Keratinocyte (primary cell): ENCODE results near the gene EIF4E1B. TPM values are rescaled to one million over a fixed set of nuclear protein-coding genes. Genes with fewer than 3 reads are reported as not detected.

Experiments used
- DNase-seq: peaks from one replicate; pipeline ENCODE4 v3.0.0-alpha.2; 2011; ENCODE audit warnings: low read depth, missing footprints, low spot score
- FAIRE-seq: peaks from 2 replicates; lab custom pipeline; 2011; peaks lifted over from hg19 to GRCh38; lab: Jason Lieb, UNC
- H2AFZ ChIP-seq: 2 replicates; pipeline ENCODE4 v1.6.0; 2012; ENCODE audit warnings: low read length, control low read depth, inconsistent platforms; ENCODE audit not compliant: control insufficient read depth
- H3K27ac ChIP-seq: 2 replicates; pipeline ENCODE4 v1.5.1; 2011; ENCODE audit warnings: low read length; ENCODE audit not compliant: control insufficient read depth, insufficient read depth
- H3K27me3 ChIP-seq: 3 replicates; pipeline ENCODE4 v1.6.0; 2011; ENCODE audit warnings: low read length; ENCODE audit not compliant: control insufficient read depth, insufficient read depth; ENCODE audit errors: extremely low read depth
- H3K36me3 ChIP-seq, 2 experiments: 2 replicates in 1 of 2; 3 replicates in 1 of 2; pipeline ENCODE4 v1.5.1; 2011; ENCODE audit warnings: low read length in 2 of 2, mild to moderate bottlenecking in 1 of 2; ENCODE audit not compliant: control insufficient read depth in 2 of 2, insufficient read depth in 2 of 2; ENCODE audit errors: extremely low read depth in 1 of 2
- H3K4me1 ChIP-seq: 3 replicates; pipeline ENCODE4 v1.5.1; 2011; ENCODE audit warnings: low read length; ENCODE audit not compliant: control insufficient read depth, insufficient read depth; ENCODE audit errors: extremely low read depth
- H3K4me2 ChIP-seq: 3 replicates; pipeline ENCODE4 v1.6.0; 2011; ENCODE audit warnings: low read depth, low read length; ENCODE audit not compliant: control insufficient read depth, insufficient read depth; ENCODE audit errors: extremely low read depth
- H3K4me3 ChIP-seq, 3 experiments: fragments of 200-600 bp in 1 of 3; sonication (generic) in 1 of 3; 2 replicates in 2 of 3; 3 replicates in 1 of 3; pipeline ENCODE4 v1.5.1; 2011 to 2016; ENCODE audit warnings: low read length in 3 of 3, mild to moderate bottlenecking in 3 of 3, control low read depth in 2 of 3, inconsistent platforms in 1 of 3, low read depth in 1 of 3, mixed read lengths in 1 of 3, mixed run types in 1 of 3, moderate library complexity in 1 of 3; ENCODE audit not compliant: control insufficient read depth in 2 of 3, insufficient read depth in 2 of 3; ENCODE audit errors: extremely low read depth in 1 of 3
- H3K79me2 ChIP-seq: 2 replicates; pipeline ENCODE4 v1.6.0; 2012; ENCODE audit warnings: low read length; ENCODE audit not compliant: control insufficient read depth, insufficient read depth
- H3K9ac ChIP-seq: 3 replicates; pipeline ENCODE4 v1.6.0; 2011; ENCODE audit warnings: low read length; ENCODE audit not compliant: control insufficient read depth, insufficient read depth; ENCODE audit errors: extremely low read depth
- H3K9me1 ChIP-seq: 3 replicates; pipeline ENCODE4 v1.6.0; 2011; ENCODE audit warnings: low read length; ENCODE audit not compliant: control insufficient read depth, insufficient read depth; ENCODE audit errors: extremely low read depth
- H3K9me3 ChIP-seq: 2 replicates; pipeline ENCODE4 v1.5.1; 2012; ENCODE audit warnings: low read depth, low read length; ENCODE audit not compliant: control insufficient read depth
- H4K20me1 ChIP-seq: 3 replicates; pipeline ENCODE4 v1.6.0; 2011; ENCODE audit warnings: low read length; ENCODE audit not compliant: control insufficient read depth, insufficient read depth; ENCODE audit errors: extremely low read depth
- CTCF ChIP-seq, 3 experiments: IDR thresholded peaks in 1 of 3; conservative IDR thresholded peaks in 1 of 3; optimal IDR thresholded peaks in 1 of 3; 2 replicates in 2 of 3; 3 replicates in 1 of 3; pipeline versions ENCODE3 to v1.5.1; 2011; ENCODE audit warnings: low read length in 3 of 3, mild to moderate bottlenecking in 3 of 3, moderate library complexity in 2 of 3, control low read depth in 1 of 3, inconsistent platforms in 1 of 3; ENCODE audit not compliant: insufficient read depth in 2 of 3; ENCODE audit errors: extremely low read depth in 1 of 3
- EZH2 ChIP-seq: IDR thresholded peaks from one replicate; pipeline ENCODE4 v1.6.1; 2012; ENCODE audit warnings: inconsistent platforms, mild to moderate bottlenecking, low read length, moderate library complexity
- dilution Hi-C: fragments of 300-500 bp; cut with MboI; formaldehyde crosslinking; loops from one replicate; pipeline ENCODE4 v1.7.0; 2020; ENCODE audit warnings: low sequenced_read_pairs; ENCODE audit not compliant: extremely low pct_ligation_motif_present
- polyA plus RNA-seq, 5 experiments: library from polyadenylated mRNA; depleted of rRNA in 3 of 5; stranded (reverse) in 3 of 5; stranded (forward) in 1 of 5; unstranded in 1 of 5; fragments of >200 nt; gene quantifications; 1 replicate in 1 of 5; 2 replicates in 3 of 5; 3 replicates in 1 of 5; pipeline versions ENCODE4 v1.2.1 to v1.2.3, GENCODE V29; 2011 to 2012; ENCODE audit warnings: missing spikeins in 2 of 5, low read depth in 1 of 5, low replicate concordance in 1 of 5

Gene EIF4E1B
- polyA plus RNA-seq, 1 donor (not counting 4 experiments of a cell fraction or from before 2014, with no cell fraction given) = not detected

GRCh38 chr5:176631383-176632200 is 1.1 kb downstream of the EIF4E1B start:
- no peak for FAIRE-seq
- TF ChIP-seq CTCF (optimal IDR thresholded peaks at IDR 0.05 in 1 of 3, IDR thresholded peaks at IDR 0.05 in 1 of 3, conservative IDR thresholded peaks at IDR 0.05 in 1 of 3; ENCODE audit: extremely low read depth in 1 of 3, insufficient read depth in 2 of 3, low read length in 3 of 3) (no peak), EZH2 (no peak)

GRCh38 chr5:176632745-176633144 is 2.3 kb downstream of the EIF4E1B start:
- no peak overlapping the region for H3K9ac ChIP-seq
- H3K9me3 ChIP-seq = no peaks in the 10 kb centered on the region
- TF ChIP-seq EZH2 = no peak
- no peak for TF ChIP-seq CTCF (optimal IDR thresholded peaks at IDR 0.05 in 1 of 3, IDR thresholded peaks at IDR 0.05 in 1 of 3, conservative IDR thresholded peaks at IDR 0.05 in 1 of 3; ENCODE audit: extremely low read depth in 1 of 3, insufficient read depth in 2 of 3, low read length in 3 of 3)
- H2AFZ ChIP-seq = no peak overlapping the region
- no peaks in the 10 kb centered on the region for H3K79me2 ChIP-seq
- no peaks in the 10 kb centered on the region for H3K9me1 ChIP-seq
- H3K4me2 ChIP-seq = no peak overlapping the region
- dilution Hi-C loops = no loop called here
- no peaks in the 10 kb centered on the region for H4K20me1 ChIP-seq
- no peaks in the 10 kb centered on the region for H3K36me3 ChIP-seq
- FAIRE-seq = no peak
- H3K27ac ChIP-seq = no peak overlapping the region
- H3K4me3 ChIP-seq = no peak overlapping the region
- DNase-seq = no peak
- H3K4me1 ChIP-seq = peaks cover 20% of the 10 kb centered on the region
- peaks cover 35% of the 10 kb centered on the region for H3K27me3 ChIP-seq

More at GRCh38 chr5:176631383-176632200, 1.1 kb downstream of the EIF4E1B start:
- H3K4me1 ChIP-seq = peaks cover 32% of the 10 kb centered on the region
- H2AFZ ChIP-seq = no peak overlapping the region
- H3K79me2 ChIP-seq = no peaks in the 10 kb centered on the region
- no peaks in the 10 kb centered on the region for H4K20me1 ChIP-seq
- no peak for DNase-seq
- no peaks in the 10 kb centered on the region for H3K9me1 ChIP-seq
- H3K27ac ChIP-seq = no peak overlapping the region
- H3K9ac ChIP-seq = no peak overlapping the region
- no peak overlapping the region for H3K4me3 ChIP-seq
- dilution Hi-C loops = no loop called here
- H3K27me3 ChIP-seq = peaks cover 35% of the 10 kb centered on the region
- no peak overlapping the region for H3K4me2 ChIP-seq
- H3K9me3 ChIP-seq = no peaks in the 10 kb centered on the region
- H3K36me3 ChIP-seq = no peaks in the 10 kb centered on the region
